ENCODE data around the gene CLDND2.

CLDND2 gene

DNA sequence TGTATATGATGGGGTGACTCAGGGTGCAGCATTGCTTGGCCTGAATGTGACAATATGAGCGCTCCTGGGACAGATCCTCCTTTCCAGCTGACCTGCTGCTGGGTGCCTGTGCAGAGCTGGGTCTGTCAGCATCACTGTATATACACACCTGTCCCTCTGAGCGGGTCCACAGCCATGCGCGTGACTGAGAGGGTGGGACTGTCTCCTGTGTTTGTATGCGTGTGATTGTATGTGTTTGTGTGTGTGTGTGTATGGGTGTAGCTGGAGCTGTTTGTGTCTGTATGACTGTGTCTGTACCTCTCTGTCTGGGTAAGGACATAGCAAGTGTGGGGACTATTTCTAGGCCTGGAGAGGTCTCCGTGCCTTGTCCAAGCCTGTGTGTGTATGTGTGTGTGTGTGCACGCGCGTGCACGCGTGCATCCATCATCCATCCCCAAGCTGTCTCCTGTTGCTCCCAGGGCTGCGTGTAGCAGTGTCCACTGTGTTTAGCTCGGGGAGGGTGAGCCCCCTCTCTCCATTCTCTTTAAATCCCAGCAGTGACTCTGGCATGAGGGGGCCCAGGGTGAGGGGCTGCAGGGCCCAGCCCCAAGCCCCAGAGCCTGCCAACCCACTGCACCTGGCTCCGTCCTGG is 49.0 kb downstream of the CLDND2 start:
- Histone ChIP-seq H3K4me3 (ENCODE audit: low read length in 2 of 2) (no peak overlapping the region), H3K27me3 (ENCODE audit: control insufficient read depth in 2 of 2, insufficient read depth in 2 of 2, low read length in 2 of 2) (peaks cover 0 to 2% of the 10 kb centered on the region in 2 donors), H3K9me3 (ENCODE audit: control insufficient read depth in 2 of 2, low read length in 2 of 2) (no peaks in the 10 kb centered on the region), H3K27ac (ENCODE audit: low read depth in 2 of 2, low read length in 2 of 2) (no peak overlapping the region), H3K9ac (ENCODE audit: low read depth in 1 of 2, low read length in 2 of 2) (no peak overlapping the region), H3K4me1 (ENCODE audit: control insufficient read depth in 2 of 2, insufficient read depth in 2 of 2, low read length in 2 of 2) (no peaks in the 10 kb centered on the region), H3K36me3 (ENCODE audit: control insufficient read depth in 2 of 2, insufficient read depth in 2 of 2, low read length in 2 of 2) (no peaks in the 10 kb centered on the region)

DNA sequence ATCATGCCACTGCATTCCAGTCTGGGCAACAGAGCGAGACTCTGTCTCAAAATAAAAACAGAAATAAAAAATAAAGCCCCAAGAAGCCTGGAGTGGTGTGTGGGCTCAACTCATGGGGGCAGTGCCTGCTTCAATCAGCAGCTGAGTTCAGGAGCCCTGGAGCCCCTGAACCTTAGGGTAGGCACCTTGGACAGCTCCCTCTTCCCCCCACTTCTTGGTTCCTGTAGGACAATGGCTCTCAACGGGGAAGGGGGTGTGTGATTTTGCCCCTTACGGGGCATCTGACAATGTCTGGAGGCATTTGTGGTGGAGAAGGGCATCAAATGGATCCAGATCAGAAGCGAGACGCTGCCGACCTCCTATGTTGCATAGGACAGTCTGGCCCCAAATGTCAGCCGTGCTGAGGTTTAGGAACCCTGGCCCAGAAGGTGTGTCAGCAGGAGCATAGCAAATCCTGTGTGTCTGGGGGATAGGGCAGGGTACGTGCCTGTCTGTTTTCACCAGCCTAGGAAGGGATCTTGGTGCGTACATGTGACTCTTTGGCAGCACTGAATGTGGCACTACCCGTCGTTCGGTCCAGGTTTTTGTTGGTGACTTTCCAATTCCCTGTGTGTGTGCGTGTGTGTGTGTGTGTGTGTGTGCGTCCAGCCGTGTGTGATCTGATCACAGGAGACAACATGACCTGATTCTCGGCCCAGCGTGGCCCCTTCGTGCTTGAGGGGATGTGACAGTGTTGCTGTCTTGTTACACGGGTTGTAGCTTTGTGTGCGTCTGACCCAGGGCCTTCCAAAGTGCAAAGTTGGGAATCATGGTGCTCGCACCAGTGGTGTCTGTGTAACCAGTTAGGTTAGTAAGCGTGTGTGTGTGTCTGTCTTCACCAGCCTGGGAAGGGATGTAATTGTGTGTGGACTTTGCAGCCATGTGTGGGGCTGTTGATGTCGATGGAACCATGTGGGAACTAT is 49.8 kb downstream of the CLDND2 start:
- Histone ChIP-seq H3K4me3 (ENCODE audit: low read length in 2 of 2) (no peak overlapping the region), H3K27me3 (ENCODE audit: control insufficient read depth in 2 of 2, insufficient read depth in 2 of 2, low read length in 2 of 2) (peaks cover 0 to 2% of the 10 kb centered on the region in 2 donors), H3K27ac (ENCODE audit: low read depth in 2 of 2, low read length in 2 of 2) (no peak overlapping the region), H3K4me1 (ENCODE audit: control insufficient read depth in 2 of 2, insufficient read depth in 2 of 2, low read length in 2 of 2) (no peaks in the 10 kb centered on the region), H3K9me3 (ENCODE audit: control insufficient read depth in 2 of 2, low read length in 2 of 2) (no peaks in the 10 kb centered on the region), H3K9ac (ENCODE audit: low read depth in 1 of 2, low read length in 2 of 2) (no peak overlapping the region), H3K36me3 (ENCODE audit: control insufficient read depth in 2 of 2, insufficient read depth in 2 of 2, low read length in 2 of 2) (no peaks in the 10 kb centered on the region)

DNA sequence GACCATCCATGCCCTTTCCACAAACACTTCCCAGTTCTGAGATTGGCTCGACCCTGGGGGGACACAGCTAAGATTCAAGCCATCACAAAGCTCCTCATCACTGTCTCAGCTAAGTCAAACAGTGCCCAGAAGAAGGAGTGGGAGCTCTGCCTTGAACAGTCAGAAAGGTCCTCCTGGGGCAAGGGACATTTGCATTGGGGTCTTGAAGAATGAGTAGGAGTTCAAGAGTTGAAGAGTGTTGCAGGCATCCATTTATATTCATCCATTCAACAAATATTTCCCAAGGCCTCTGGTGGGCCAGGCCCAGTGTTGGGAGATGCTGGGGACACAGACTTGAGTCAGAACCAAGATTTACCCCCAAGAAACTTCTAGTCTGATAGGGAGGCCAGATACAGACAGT is 50.8 kb downstream of the CLDND2 start:
- no peaks in the 10 kb centered on the region for H3K36me3 ChIP-seq (ENCODE audit: control insufficient read depth in 2 of 2, insufficient read depth in 2 of 2, low read length in 2 of 2)
- H3K27me3 ChIP-seq (ENCODE audit: control insufficient read depth in 2 of 2, insufficient read depth in 2 of 2, low read length in 2 of 2) = peaks cover 3 to 5% of the 10 kb centered on the region in 2 donors
- no peak overlapping the region for H3K4me3 ChIP-seq (ENCODE audit: low read length in 2 of 2)
- no peak overlapping the region for H3K9ac ChIP-seq (ENCODE audit: low read depth in 1 of 2, low read length in 2 of 2)
- H3K9me3 ChIP-seq (ENCODE audit: control insufficient read depth in 2 of 2, low read length in 2 of 2) = no peaks in the 10 kb centered on the region
- H3K27ac ChIP-seq (ENCODE audit: low read depth in 2 of 2, low read length in 2 of 2) = no peak overlapping the region
- H3K4me1 ChIP-seq (ENCODE audit: control insufficient read depth in 2 of 2, insufficient read depth in 2 of 2, low read length in 2 of 2) = no peaks in the 10 kb centered on the region

DNA sequence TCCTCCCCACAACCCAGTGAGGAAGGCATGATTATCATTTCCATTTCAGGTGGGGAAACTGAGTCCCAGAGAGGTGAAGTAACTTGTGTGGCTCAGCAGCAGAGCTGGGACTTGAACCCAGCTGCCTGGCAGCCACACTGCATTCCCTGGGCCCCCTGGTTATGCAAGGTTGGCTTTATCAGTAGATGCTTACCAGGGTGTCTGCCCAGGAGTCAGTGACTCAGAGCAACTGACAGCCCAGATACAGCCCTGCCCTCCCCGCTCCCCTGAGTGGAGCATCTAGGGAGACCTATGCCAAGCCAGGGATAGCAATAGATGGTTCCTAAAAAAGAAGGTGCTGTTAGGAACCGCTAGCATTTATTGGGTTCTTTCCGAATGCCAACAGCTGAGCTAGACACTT is 51.4 kb downstream of the CLDND2 start:
- Histone ChIP-seq H3K4me1 (ENCODE audit: control insufficient read depth in 2 of 2, insufficient read depth in 2 of 2, low read length in 2 of 2) (no peaks in the 10 kb centered on the region), H3K27me3 (ENCODE audit: control insufficient read depth in 2 of 2, insufficient read depth in 2 of 2, low read length in 2 of 2) (peaks cover 3 to 5% of the 10 kb centered on the region in 2 donors), H3K4me3 (ENCODE audit: low read length in 2 of 2) (no peak overlapping the region), H3K9ac (ENCODE audit: low read depth in 1 of 2, low read length in 2 of 2) (no peak overlapping the region), H3K36me3 (ENCODE audit: control insufficient read depth in 2 of 2, insufficient read depth in 2 of 2, low read length in 2 of 2) (no peaks in the 10 kb centered on the region), H3K9me3 (ENCODE audit: control insufficient read depth in 2 of 2, low read length in 2 of 2) (no peaks in the 10 kb centered on the region), H3K27ac (ENCODE audit: low read depth in 2 of 2, low read length in 2 of 2) (no peak overlapping the region)
